Measurements from ENCODE around the gene TMEM176B.

The TMEM176B gene

DNA sequence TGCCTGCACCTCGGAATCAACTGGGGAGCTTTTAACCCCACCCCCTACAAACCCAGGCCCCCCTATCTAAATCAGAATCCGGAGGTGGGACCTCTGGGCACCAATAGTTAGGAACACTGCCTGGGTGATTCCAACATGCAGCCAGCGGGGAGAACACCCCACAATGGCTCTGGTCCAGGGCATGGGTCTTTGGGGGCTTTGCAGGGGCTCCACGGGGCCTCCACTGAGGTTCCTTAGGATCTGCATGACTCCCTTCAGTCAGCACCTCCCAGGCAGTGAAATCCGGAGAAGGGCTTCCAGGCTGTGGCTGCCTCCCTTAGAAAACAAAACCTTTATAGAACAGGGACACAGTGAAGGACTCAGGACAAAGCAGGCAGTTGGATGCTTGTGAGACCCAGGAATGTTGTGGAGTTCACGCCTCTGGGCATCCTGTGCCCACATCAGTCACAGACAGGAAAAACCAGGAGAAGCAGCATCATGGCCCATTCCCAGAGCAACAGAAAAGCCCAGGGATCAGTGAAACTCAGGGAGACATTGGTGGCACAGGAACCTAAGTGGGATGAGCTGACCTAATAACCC is 35.6 kb upstream of the TMEM176B start:
- Histone ChIP-seq H3K4me3 (ENCODE audit: low read depth, low read length) (no peak overlapping the region), H3K36me3 (ENCODE audit: insufficient read depth, low read length) (no peaks in the 10 kb centered on the region), H3K27ac (ENCODE audit: low read depth, low read length) (no peak overlapping the region), H3K4me1 (ENCODE audit: control insufficient read depth, insufficient read depth, low read length, unreplicated experiment) (no peaks in the 10 kb centered on the region), H3K79me2 (ENCODE audit: control insufficient read depth, insufficient read depth, low read length, unreplicated experiment) (no peaks in the 10 kb centered on the region), H2AFZ (ENCODE audit: low read length, unreplicated experiment) (no peak overlapping the region), H3K27me3 (ENCODE audit: insufficient read depth, low read length) (no peaks in the 10 kb centered on the region)

DNA sequence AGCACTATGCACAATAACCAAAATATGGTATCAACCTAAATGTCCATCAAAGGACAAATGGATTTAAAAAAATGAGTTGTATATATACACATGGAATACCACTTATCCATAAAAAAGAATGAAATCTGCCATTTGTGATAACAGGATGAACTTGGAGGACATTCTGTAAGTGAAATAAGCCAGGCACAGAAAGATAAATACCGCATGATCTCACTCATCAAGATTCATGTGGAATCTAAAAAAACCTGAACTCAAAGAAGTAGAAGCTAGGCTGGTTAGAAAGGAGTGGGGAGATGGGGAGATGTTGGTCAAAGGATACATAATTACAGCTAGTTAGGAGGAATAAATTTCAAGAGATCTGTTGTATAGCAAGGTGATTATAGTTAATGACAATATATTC is 34.9 kb upstream of the TMEM176B start:
- H3K27me3 ChIP-seq (ENCODE audit: insufficient read depth, low read length) = no peaks in the 10 kb centered on the region
- H2AFZ ChIP-seq (ENCODE audit: low read length, unreplicated experiment) = no peak overlapping the region
- H3K36me3 ChIP-seq (ENCODE audit: insufficient read depth, low read length) = no peaks in the 10 kb centered on the region
- no peak overlapping the region for H3K27ac ChIP-seq (ENCODE audit: low read depth, low read length)
- H3K79me2 ChIP-seq (ENCODE audit: control insufficient read depth, insufficient read depth, low read length, unreplicated experiment) = no peaks in the 10 kb centered on the region
- H3K4me3 ChIP-seq (ENCODE audit: low read depth, low read length) = no peak overlapping the region
- no peaks in the 10 kb centered on the region for H3K4me1 ChIP-seq (ENCODE audit: control insufficient read depth, insufficient read depth, low read length, unreplicated experiment)

DNA sequence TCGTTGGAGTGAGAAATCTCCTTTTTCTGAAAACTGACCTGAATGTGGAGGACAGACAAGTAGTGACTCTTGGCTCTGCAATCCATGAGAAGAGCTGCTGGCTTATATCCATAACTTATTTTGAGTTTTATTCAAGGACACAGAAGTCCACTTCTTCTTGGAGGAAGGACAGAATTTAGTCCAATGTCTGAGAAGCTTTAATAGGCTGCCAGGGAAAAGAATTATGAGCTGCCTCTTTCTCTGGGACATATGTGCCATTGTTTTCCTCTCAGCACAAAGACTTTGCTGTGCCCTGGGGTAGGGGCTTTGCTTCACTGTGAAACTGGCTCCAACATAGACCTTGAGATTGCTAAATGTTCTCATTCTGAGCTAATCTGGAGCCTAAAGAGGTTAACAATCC is 31.7 kb upstream of the TMEM176B start:
- Histone ChIP-seq H3K36me3 (ENCODE audit: insufficient read depth, low read length) (no peaks in the 10 kb centered on the region), H2AFZ (ENCODE audit: low read length, unreplicated experiment) (no peak overlapping the region), H3K79me2 (ENCODE audit: control insufficient read depth, insufficient read depth, low read length, unreplicated experiment) (no peaks in the 10 kb centered on the region), H3K4me3 (ENCODE audit: low read depth, low read length) (no peak overlapping the region), H3K27ac (ENCODE audit: low read depth, low read length) (no peak overlapping the region), H3K4me1 (ENCODE audit: control insufficient read depth, insufficient read depth, low read length, unreplicated experiment) (no peaks in the 10 kb centered on the region), H3K27me3 (ENCODE audit: insufficient read depth, low read length) (no peaks in the 10 kb centered on the region)

DNA sequence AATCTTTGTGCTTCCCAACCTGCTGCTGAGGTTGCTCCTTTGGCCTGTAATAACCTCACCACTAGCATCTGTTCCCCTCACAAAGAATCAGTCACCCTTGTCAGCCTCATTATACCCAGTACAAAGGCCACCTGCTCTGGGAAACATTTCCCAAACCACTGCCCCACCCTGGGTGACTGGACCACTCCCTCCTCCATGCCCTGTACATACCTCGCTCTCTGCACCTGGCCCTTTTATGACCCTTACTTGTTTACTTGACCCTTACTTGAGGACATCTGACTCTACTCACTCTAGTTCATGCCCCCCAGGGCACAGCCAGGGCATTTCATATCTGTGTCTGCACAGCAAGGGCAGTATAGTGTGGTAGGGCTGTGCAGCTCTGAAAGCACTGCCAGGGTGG is 30.8 kb upstream of the TMEM176B start:
- no peaks in the 10 kb centered on the region for H3K36me3 ChIP-seq (ENCODE audit: insufficient read depth, low read length)
- H3K4me3 ChIP-seq (ENCODE audit: low read depth, low read length) = no peak overlapping the region
- no peak overlapping the region for H3K27ac ChIP-seq (ENCODE audit: low read depth, low read length)
- no peaks in the 10 kb centered on the region for H3K4me1 ChIP-seq (ENCODE audit: control insufficient read depth, insufficient read depth, low read length, unreplicated experiment)
- H2AFZ ChIP-seq (ENCODE audit: low read length, unreplicated experiment) = no peak overlapping the region
- no peaks in the 10 kb centered on the region for H3K79me2 ChIP-seq (ENCODE audit: control insufficient read depth, insufficient read depth, low read length, unreplicated experiment)
- no peaks in the 10 kb centered on the region for H3K27me3 ChIP-seq (ENCODE audit: insufficient read depth, low read length)

DNA sequence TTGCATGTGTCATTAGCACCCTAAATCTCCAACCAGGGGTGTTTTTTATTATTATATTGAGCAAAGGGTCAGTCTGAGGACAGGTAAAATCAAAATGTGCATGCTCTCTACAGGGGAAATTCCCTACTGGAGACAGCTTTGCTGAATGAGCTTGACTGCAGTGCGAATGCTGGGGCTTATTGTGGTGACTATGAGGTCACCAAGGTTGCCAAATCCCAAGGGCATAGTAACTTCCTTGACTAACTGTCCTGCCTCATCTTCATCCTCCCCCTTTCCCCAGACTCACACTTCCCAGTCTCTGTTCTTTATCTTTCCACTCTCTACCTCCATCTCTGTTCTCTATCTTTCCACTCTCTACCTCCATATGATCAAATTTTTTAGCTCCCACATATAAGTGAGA is 29.3 kb upstream of the TMEM176B start:
- H3K27me3 ChIP-seq (ENCODE audit: insufficient read depth, low read length) = peaks cover 5% of the 10 kb centered on the region; the same call in 1 of the 2 replicates
- no peaks in the 10 kb centered on the region for H3K36me3 ChIP-seq (ENCODE audit: insufficient read depth, low read length)
- no peak overlapping the region for H3K27ac ChIP-seq (ENCODE audit: low read depth, low read length)
- H2AFZ ChIP-seq (ENCODE audit: low read length, unreplicated experiment) = no peak overlapping the region
- no peaks in the 10 kb centered on the region for H3K4me1 ChIP-seq (ENCODE audit: control insufficient read depth, insufficient read depth, low read length, unreplicated experiment)
- H3K79me2 ChIP-seq (ENCODE audit: control insufficient read depth, insufficient read depth, low read length, unreplicated experiment) = no peaks in the 10 kb centered on the region
- H3K4me3 ChIP-seq (ENCODE audit: low read depth, low read length) = no peak overlapping the region

DNA sequence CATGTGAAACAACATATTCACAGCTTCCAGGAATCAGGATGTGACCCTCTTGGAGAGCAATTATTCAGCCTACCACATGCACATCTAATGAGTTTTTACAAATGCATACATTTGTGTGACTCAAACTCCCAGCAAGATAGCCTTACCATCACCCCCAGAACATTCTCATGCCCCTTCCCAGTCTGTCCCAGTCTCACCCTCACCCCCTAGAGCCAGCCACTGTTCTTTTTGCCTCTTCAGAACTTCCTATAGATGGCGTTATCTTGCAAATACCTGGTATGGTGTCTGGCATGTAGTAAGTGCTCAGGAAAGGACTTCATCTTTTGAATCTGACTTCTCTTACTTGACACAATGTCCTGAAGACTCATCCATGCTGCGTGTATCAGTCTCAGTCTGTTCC is 28.2 kb upstream of the TMEM176B start:
- no peaks in the 10 kb centered on the region for H3K79me2 ChIP-seq (ENCODE audit: control insufficient read depth, insufficient read depth, low read length, unreplicated experiment)
- H2AFZ ChIP-seq (ENCODE audit: low read length, unreplicated experiment) = no peak overlapping the region
- H3K4me1 ChIP-seq (ENCODE audit: control insufficient read depth, insufficient read depth, low read length, unreplicated experiment) = no peaks in the 10 kb centered on the region
- no peak overlapping the region for H3K27ac ChIP-seq (ENCODE audit: low read depth, low read length)
- H3K27me3 ChIP-seq (ENCODE audit: insufficient read depth, low read length) = peaks cover 5% of the 10 kb centered on the region; the same call in 1 of the 2 replicates
- H3K36me3 ChIP-seq (ENCODE audit: insufficient read depth, low read length) = no peaks in the 10 kb centered on the region
- no peak overlapping the region for H3K4me3 ChIP-seq (ENCODE audit: low read depth, low read length)

DNA sequence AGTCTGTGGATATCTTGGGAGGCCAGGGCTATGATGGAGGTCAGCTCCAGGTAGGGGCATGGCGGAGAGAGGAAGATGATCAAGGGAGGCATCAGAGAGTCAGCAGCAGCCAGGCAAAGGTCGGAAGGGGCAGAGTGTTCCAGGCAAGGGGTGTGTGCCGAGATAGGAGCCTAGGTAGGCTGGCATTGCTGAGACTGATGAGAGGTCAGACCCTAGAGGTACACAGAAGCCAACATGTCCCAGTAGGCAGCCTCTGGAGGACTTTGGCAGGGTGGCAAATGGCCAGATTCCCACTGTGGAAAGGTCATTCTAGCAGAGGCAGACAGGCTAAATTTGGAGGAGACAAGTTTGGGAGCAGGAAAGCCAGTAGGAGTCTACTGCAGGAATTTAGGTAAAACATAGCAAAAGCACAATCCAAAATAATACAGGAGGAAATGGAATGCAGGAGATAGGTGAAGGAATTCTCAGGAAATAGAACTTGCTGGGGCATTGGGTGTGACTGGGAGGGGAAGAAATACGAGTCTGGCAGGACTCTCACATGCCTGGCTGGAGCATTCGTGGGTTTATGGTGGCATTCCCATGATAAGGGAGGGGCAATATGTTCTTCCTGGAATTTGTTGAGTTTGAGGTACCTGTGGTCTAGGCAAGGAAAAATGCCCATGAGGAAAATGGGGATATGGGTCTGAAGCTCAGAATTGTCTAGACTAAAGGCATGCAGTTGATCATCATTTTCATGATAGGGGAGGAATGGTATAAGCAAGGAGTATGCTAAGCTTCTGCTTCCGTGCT is 26.1 kb upstream of the TMEM176B start:
- Histone ChIP-seq H3K27me3 (ENCODE audit: insufficient read depth, low read length) (peaks cover 5% of the 10 kb centered on the region; the same call in 1 of the 2 replicates), H3K4me3 (ENCODE audit: low read depth, low read length) (no peak overlapping the region), H3K79me2 (ENCODE audit: control insufficient read depth, insufficient read depth, low read length, unreplicated experiment) (no peaks in the 10 kb centered on the region), H3K27ac (ENCODE audit: low read depth, low read length) (no peak overlapping the region), H3K4me1 (ENCODE audit: control insufficient read depth, insufficient read depth, low read length, unreplicated experiment) (no peaks in the 10 kb centered on the region), H3K36me3 (ENCODE audit: insufficient read depth, low read length) (no peaks in the 10 kb centered on the region), H2AFZ (ENCODE audit: low read length, unreplicated experiment) (no peak overlapping the region)

DNA sequence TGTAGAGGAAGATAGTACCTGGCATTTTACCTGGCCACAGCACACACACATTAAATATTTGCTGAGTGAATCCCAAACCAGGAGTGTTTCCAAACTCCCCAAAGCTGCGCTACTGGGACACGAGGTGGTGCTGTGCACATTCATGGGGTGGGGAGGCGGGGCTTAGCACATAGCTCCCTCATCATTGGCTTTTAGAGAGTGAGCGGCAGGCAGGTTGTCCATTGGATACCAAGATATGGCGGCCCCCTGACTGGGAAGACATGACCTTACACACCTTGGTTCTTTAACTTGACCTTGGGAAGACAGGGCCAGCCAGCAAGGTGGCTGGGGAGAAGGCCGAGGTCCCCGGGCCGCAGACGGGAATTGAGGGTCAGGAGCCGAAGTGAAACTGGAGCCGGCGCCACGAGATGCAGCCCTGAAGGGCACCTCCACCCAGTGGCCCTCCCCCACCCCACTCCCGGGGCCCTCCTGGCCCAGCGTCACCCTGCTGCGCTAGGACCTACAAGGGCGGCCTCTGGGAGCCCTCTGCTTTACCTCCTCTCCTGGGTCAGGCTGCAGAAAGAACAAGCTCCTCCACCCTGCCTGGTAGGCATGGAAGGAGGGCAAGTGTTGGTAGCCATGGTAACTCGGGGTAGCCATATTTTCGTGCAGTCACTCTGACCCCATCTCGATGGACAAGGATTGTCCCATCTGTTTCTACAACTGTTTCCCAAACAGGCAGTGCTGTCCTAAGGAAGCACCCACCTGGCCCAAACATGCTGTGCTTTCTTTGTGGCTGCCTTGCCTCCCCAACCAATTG is 24.4 kb upstream of the TMEM176B start:
- no peak overlapping the region for H3K27ac ChIP-seq (ENCODE audit: low read depth, low read length)
- no peaks in the 10 kb centered on the region for H3K79me2 ChIP-seq (ENCODE audit: control insufficient read depth, insufficient read depth, low read length, unreplicated experiment)
- no peak overlapping the region for H2AFZ ChIP-seq (ENCODE audit: low read length, unreplicated experiment)
- H3K4me1 ChIP-seq (ENCODE audit: control insufficient read depth, insufficient read depth, low read length, unreplicated experiment) = no peaks in the 10 kb centered on the region
- H3K27me3 ChIP-seq (ENCODE audit: insufficient read depth, low read length) = peaks cover 5% of the 10 kb centered on the region; the same call in 1 of the 2 replicates
- H3K4me3 ChIP-seq (ENCODE audit: low read depth, low read length) = no peak overlapping the region
- H3K36me3 ChIP-seq (ENCODE audit: insufficient read depth, low read length) = no peaks in the 10 kb centered on the region

DNA sequence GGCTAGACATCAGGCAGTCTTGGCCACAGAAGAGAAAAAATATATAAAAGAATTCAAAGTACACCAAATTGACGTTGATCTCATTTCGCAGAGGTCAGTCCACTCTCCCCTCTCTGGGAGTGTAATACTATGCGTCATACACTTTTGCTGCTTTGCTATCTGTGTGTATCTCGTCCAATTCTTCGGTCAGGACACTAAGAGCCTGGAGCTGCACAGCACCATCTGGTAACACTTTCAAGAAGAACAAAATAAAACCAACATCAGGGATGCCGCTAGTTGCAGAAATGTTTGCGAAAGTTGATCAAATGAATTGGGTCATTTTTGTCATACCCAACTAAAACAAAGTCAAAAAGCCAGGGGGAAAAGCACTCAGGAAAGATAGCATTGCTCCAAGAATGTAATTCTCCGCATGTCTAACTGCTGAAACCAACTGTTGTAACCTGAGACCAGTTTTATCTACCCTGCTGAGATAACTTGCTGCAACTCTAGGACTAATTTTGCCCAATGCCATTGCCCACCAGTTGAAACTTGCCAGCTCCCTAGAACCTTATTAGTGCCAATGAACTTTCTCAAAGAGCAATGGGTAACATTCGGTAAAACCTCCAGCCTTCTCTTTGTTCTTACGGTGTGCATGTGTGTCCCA is 23.4 kb upstream of the TMEM176B start:
- Histone ChIP-seq H3K27ac (ENCODE audit: low read depth, low read length) (no peak overlapping the region), H3K36me3 (ENCODE audit: insufficient read depth, low read length) (no peaks in the 10 kb centered on the region), H3K27me3 (ENCODE audit: insufficient read depth, low read length) (peaks cover 5% of the 10 kb centered on the region; the same call in 1 of the 2 replicates), H3K79me2 (ENCODE audit: control insufficient read depth, insufficient read depth, low read length, unreplicated experiment) (no peaks in the 10 kb centered on the region), H3K4me3 (ENCODE audit: low read depth, low read length) (no peak overlapping the region), H3K4me1 (ENCODE audit: control insufficient read depth, insufficient read depth, low read length, unreplicated experiment) (no peaks in the 10 kb centered on the region), H2AFZ (ENCODE audit: low read length, unreplicated experiment) (no peak overlapping the region)

DNA sequence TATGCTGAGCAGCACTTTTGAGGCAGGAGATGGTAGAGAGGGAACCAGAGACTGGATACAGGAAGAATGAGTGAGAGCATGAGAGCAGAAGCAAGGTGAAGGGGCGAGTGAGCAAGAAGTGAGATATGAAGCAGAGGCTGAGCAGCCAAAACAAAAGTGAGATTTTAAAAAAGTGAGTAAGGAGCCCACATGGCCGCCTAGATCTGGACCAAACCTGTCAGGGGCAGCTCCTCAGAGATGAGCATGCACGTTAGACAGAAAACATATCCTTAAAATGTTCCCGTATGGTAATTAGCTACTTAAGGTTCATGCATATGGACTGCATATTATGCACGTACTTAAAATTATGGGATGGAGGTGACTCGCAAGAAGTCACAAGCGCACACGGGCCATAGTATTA is 22.9 kb upstream of the TMEM176B start:
- Histone ChIP-seq H3K27ac (ENCODE audit: low read depth, low read length) (no peak overlapping the region), H2AFZ (ENCODE audit: low read length, unreplicated experiment) (no peak overlapping the region), H3K27me3 (ENCODE audit: insufficient read depth, low read length) (peaks cover 5% of the 10 kb centered on the region; the same call in 1 of the 2 replicates), H3K36me3 (ENCODE audit: insufficient read depth, low read length) (no peaks in the 10 kb centered on the region), H3K4me3 (ENCODE audit: low read depth, low read length) (no peak overlapping the region), H3K4me1 (ENCODE audit: control insufficient read depth, insufficient read depth, low read length, unreplicated experiment) (no peaks in the 10 kb centered on the region), H3K79me2 (ENCODE audit: control insufficient read depth, insufficient read depth, low read length, unreplicated experiment) (no peaks in the 10 kb centered on the region)

Data from ACC112 (cell line).